OCI-LY1 (cell line): ENCODE results near the gene IGLL5.

Source experiments
- EZH2 ChIP-seq: fragments of 200-600 bp; sonication (generic), shearing (Covaris generic); IDR thresholded peaks from 2 replicates; pipeline ENCODE4 v1.8.0; 2017; ENCODE audit warnings: borderline replicate concordance, mixed run types, mild to moderate bottlenecking, antibody characterized with exemption, low read length, moderate library complexity, mixed read lengths
- TF ChIP-seq, protein P1 (sequence below): fragments of 200-600 bp; sonication (generic), shearing (Covaris generic); IDR thresholded peaks from 2 replicates; pipeline ENCODE4 v1.5.1; 2017; ENCODE audit warnings: mild to moderate bottlenecking, antibody characterized with exemption, low read length, moderate library complexity, mixed read lengths

DNA sequence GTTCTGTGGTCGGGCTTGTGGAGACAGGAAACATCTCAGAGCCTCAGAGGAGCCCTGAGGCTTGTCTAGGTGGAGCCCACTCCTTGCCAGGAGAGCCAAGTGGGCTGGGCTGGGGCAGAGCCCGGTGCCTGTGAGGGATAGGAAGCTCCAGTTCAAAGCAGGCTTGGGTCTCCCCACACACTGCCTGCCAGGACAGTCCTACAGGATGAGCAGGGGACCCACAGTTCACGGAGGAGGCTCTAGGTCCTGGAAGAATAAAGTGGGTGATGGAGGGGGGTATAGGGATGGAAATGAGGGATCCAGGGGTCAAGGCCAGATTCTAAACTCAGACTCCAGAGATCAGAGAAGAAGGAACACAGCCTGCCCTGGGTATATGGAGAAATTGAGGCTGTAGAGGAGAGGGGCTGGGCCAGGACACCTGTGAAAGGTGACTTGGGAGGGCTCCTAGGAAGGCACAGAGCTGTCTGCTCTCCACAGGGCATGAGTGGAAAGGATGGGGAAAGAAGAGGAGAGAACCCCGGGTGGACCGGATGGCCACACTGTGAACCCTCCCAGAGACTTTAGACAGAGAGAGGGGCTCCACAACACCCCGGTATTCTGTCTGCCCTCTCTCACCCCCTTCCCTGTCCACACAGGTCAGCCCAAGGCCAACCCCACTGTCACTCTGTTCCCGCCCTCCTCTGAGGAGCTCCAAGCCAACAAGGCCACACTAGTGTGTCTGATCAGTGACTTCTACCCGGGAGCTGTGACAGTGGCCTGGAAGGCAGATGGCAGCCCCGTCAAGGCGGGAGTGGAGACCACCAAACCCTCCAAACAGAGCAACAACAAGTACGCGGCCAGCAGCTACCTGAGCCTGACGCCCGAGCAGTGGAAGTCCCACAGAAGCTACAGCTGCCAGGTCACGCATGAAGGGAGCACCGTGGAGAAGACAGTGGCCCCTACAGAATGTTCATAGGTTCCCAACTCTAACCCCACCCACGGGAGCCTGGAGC lies 7.4 kb downstream of the IGLL5 start:
- TF ChIP-seq, protein P1, sequence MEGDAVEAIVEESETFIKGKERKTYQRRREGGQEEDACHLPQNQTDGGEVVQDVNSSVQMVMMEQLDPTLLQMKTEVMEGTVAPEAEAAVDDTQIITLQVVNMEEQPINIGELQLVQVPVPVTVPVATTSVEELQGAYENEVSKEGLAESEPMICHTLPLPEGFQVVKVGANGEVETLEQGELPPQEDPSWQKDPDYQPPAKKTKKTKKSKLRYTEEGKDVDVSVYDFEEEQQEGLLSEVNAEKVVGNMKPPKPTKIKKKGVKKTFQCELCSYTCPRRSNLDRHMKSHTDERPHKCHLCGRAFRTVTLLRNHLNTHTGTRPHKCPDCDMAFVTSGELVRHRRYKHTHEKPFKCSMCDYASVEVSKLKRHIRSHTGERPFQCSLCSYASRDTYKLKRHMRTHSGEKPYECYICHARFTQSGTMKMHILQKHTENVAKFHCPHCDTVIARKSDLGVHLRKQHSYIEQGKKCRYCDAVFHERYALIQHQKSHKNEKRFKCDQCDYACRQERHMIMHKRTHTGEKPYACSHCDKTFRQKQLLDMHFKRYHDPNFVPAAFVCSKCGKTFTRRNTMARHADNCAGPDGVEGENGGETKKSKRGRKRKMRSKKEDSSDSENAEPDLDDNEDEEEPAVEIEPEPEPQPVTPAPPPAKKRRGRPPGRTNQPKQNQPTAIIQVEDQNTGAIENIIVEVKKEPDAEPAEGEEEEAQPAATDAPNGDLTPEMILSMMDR, result no peak
- TF ChIP-seq EZH2, result no peak
